ENCODE data around the gene ITGA1. TPM values are rescaled to one million over a fixed set of nuclear protein-coding genes. Genes with fewer than 3 reads are reported as not detected.
A peak's percentile ranks its signal among the peaks of the same experiment; 100 is the strongest.

Gene ITGA1
- polyA plus RNA-seq, 3 donors = 0.33 to 0.89 (median 0.79) TPM

GRCh38 chr5:52810426-52810825 lies 22.7 kb downstream of the ITGA1 start:
- peaks cover 0 to 1% (median 0%) of the 10 kb centered on the region in 7 donors for H3K9me3 Mint-ChIP-seq
- Histone ChIP-seq H3K9me3 (replicated peaks in 1 of 2; ENCODE audit: control insufficient read depth in 1 of 2, insufficient read depth in 1 of 2, low read length in 2 of 2) (no peaks in the 10 kb centered on the region), H3K9ac (ENCODE audit: insufficient read depth, low read length, poor library complexity, severe bottlenecking) (peak overlapping the region; percentile 56), H3K4me2 (replicated peaks; ENCODE audit: extremely low read depth, low read length, poor library complexity, severe bottlenecking) (peak overlapping the region; percentile 54), H3K4me1 (ENCODE audit: control insufficient read depth in 1 of 2, insufficient read depth in 2 of 2, low read length in 2 of 2) (peaks cover 38 to 48% of the 10 kb centered on the region in 2 donors), H3K27ac (ENCODE audit: low read depth in 1 of 2, low read length in 2 of 2) (peak overlapping the region; percentile 86 to 93), H4K20me1 (ENCODE audit: insufficient read depth, low read length) (no peaks in the 10 kb centered on the region), H3K36me3 (replicated peaks in 1 of 2; ENCODE audit: control insufficient read depth in 1 of 2, insufficient read depth in 2 of 2, low read length in 2 of 2) (no peaks in the 10 kb centered on the region), H3K27me3 (ENCODE audit: control insufficient read depth in 2 of 2, insufficient read depth in 2 of 2, low read length in 2 of 2) (no peaks in the 10 kb centered on the region), H2AFZ (ENCODE audit: insufficient read depth, low read depth, low read length, poor library complexity, severe bottlenecking) (no peak overlapping the region), H3K4me3 (replicated peaks in 1 of 3; ENCODE audit: low read depth in 2 of 3, low read length in 3 of 3) (peak overlapping the region in 1 of 3 experiments; percentile 53), H3K79me2 (ENCODE audit: insufficient read depth, low read length) (no peaks in the 10 kb centered on the region)
- peaks cover 0 to 3% of the 10 kb centered on the region in 2 donors for H3K36me3 Mint-ChIP-seq
- WGBS (ENCODE audit: insufficient coverage) = no CpG with 5 or more reads among the region's 1 CpG
- peaks cover 39% of the 10 kb centered on the region for H3K4me1 Mint-ChIP-seq
- intact Hi-C loops (cut with micrococcal nuclease) = no loop called here
- no peak overlapping the region for H3K4me3 Mint-ChIP-seq
- no peak for TF ChIP-seq CTCF (IDR thresholded peaks at IDR 0.05)
- peak overlapping the region; percentile 94 to 99 (median 98) for H3K27ac Mint-ChIP-seq
- no peak for DNase-seq
- no peaks in the 10 kb centered on the region for H3K27me3 Mint-ChIP-seq (ENCODE audit: low read depth in 3 of 3)

- H3K27ac Mint-ChIP-seq = peak overlapping the region; percentile 94 to 99 (median 98)
- peak overlapping the region in 1 of 2 donors; percentile 93 for H3K27ac ChIP-seq (ENCODE audit: low read depth in 1 of 2, low read length in 2 of 2)
- no peaks in the 10 kb centered on the region for H3K27me3 ChIP-seq (ENCODE audit: control insufficient read depth in 2 of 2, insufficient read depth in 2 of 2, low read length in 2 of 2)
- H3K4me1 Mint-ChIP-seq = peaks cover 33% of the 10 kb centered on the region
- no peaks in the 10 kb centered on the region for H3K36me3 ChIP-seq (replicated peaks in 1 of 2; ENCODE audit: control insufficient read depth in 1 of 2, insufficient read depth in 2 of 2, low read length in 2 of 2)
- H3K9ac ChIP-seq (ENCODE audit: insufficient read depth, low read length, poor library complexity, severe bottlenecking) = no peak overlapping the region
- H3K4me1 ChIP-seq (ENCODE audit: control insufficient read depth in 1 of 2, insufficient read depth in 2 of 2, low read length in 2 of 2) = peaks cover 36 to 40% of the 10 kb centered on the region in 2 donors
- H3K9me3 Mint-ChIP-seq = peaks cover 0 to 1% (median 0%) of the 10 kb centered on the region in 7 donors
- peaks cover 0 to 3% of the 10 kb centered on the region in 2 donors for H3K36me3 Mint-ChIP-seq
- no peak overlapping the region for H2AFZ ChIP-seq (ENCODE audit: insufficient read depth, low read depth, low read length, poor library complexity, severe bottlenecking)
- no CpG with 5 or more reads among the region's 3 CpGs for WGBS (ENCODE audit: insufficient coverage)
- no peak overlapping the region for H3K4me3 Mint-ChIP-seq
- no peaks in the 10 kb centered on the region for H3K79me2 ChIP-seq (ENCODE audit: insufficient read depth, low read length)
- intact Hi-C loops (cut with micrococcal nuclease) = no loop called here
- H3K4me2 ChIP-seq (replicated peaks; ENCODE audit: extremely low read depth, low read length, poor library complexity, severe bottlenecking) = peak overlapping the region; percentile 25
- DNase-seq = peak; percentile 87 to 96 (median 94)
- no peaks in the 10 kb centered on the region for H3K27me3 Mint-ChIP-seq (ENCODE audit: low read depth in 3 of 3)
- H3K9me3 ChIP-seq (replicated peaks in 1 of 2; ENCODE audit: control insufficient read depth in 1 of 2, insufficient read depth in 1 of 2, low read length in 2 of 2) = no peaks in the 10 kb centered on the region
- no peak for TF ChIP-seq CTCF (IDR thresholded peaks at IDR 0.05)
- H4K20me1 ChIP-seq (ENCODE audit: insufficient read depth, low read length) = no peaks in the 10 kb centered on the region
- H3K4me3 ChIP-seq (replicated peaks in 1 of 3; ENCODE audit: low read depth in 2 of 3, low read length in 3 of 3) = no peak overlapping the region
These were observed 23.5 kb downstream of the ITGA1 start for GRCh38 chr5:52811067-52811749.

Measured in CD14-positive monocyte (primary cell).